Activated naive CD8-positive, alpha-beta T cell treated with anti-CD3 and anti-CD28 coated beads for 36 hours (primary cell): ENCODE data around the gene FMN1. TPM values are rescaled to one million over a fixed set of nuclear protein-coding genes. Genes with fewer than 3 reads are reported as not detected.

Source experiments
- DNase-seq: peaks from one replicate; pipeline ENCODE4 v3.0.0; 2021
- H3K27ac Mint-ChIP-seq: one replicate; pipeline ENCODE4 v1.8.0; 2022; ENCODE audit warnings: mild to moderate bottlenecking, moderate library complexity, mixed read lengths
- H3K27me3 Mint-ChIP-seq: one replicate; pipeline ENCODE4 v1.8.0; 2022; ENCODE audit warnings: mild to moderate bottlenecking, mixed read lengths
- H3K36me3 Mint-ChIP-seq: one replicate; pipeline ENCODE4 v1.8.0; 2021; ENCODE audit warnings: mild to moderate bottlenecking, mixed read lengths
- H3K4me1 Mint-ChIP-seq: one replicate; pipeline ENCODE4 v1.8.0; 2021; ENCODE audit warnings: mixed read lengths
- H3K4me3 Mint-ChIP-seq: one replicate; pipeline ENCODE4 v1.8.0; 2022; ENCODE audit warnings: mild to moderate bottlenecking, moderate library complexity, mixed read lengths
- H3K9me3 Mint-ChIP-seq: one replicate; pipeline ENCODE4 v1.8.0; 2022; ENCODE audit warnings: mixed read lengths
- total RNA-seq, 2 experiments: library from RNA; stranded (reverse); gene quantifications; one replicate each; pipeline ENCODE4 v1.2.3, GENCODE V29; 2021

Gene FMN1
- total RNA-seq, 2 experiments from 2014 or later = 0.14 to 0.31 TPM

DNA sequence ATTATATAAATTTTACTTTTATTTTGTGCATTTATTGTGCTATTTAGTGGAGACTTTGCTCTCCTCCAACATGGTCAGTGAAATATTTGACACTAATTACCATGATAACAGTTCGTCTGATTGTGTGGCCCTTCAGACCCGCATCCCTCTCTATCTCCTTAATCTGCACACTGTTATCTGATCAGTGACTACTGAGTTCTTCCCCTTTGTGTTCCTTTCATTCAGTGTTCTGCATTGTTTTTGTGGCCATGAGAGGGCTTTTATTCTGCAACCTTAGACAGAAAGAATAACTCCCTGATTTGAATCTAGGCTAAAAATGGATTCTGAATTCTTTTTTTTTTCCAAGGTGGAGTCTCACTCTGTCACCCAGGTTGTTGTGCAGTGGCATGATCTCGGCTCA, 11.9 kb upstream of the FMN1 start:
- H3K27me3 Mint-ChIP-seq = no peaks in the 10 kb centered on the region
- no peak overlapping the region for H3K4me3 Mint-ChIP-seq
- no peak for DNase-seq
- peaks cover 7% of the 10 kb centered on the region for H3K9me3 Mint-ChIP-seq
- H3K36me3 Mint-ChIP-seq = no peaks in the 10 kb centered on the region
- H3K4me1 Mint-ChIP-seq = peaks cover 14% of the 10 kb centered on the region
- H3K27ac Mint-ChIP-seq = no peak overlapping the region

DNA sequence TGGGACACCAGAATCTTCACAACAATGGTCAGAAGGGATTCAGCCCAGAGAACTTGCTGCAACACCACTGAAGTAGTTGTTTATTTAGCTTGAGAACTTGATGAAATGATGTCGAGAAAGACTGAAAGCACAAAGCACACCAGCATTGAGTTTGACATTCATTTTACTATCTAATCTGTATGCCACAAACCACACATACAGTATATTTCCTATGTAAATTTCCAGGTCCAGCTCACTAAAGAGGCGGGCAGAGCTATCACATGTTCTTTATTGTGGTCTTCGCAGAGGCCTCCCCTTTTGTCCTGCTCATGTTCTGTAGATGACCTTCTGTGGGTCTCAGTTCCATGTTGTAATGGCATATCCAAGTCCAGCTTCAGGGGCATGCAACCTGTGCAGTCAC, 10.4 kb upstream of the FMN1 start:
- Mint-ChIP-seq H3K4me3 (no peak overlapping the region), H3K27ac (no peak overlapping the region), H3K4me1 (peaks cover 24% of the 10 kb centered on the region), H3K27me3 (peaks cover 9% of the 10 kb centered on the region), H3K36me3 (no peaks in the 10 kb centered on the region), H3K9me3 (peaks cover 4% of the 10 kb centered on the region)
- no peak for DNase-seq

DNA sequence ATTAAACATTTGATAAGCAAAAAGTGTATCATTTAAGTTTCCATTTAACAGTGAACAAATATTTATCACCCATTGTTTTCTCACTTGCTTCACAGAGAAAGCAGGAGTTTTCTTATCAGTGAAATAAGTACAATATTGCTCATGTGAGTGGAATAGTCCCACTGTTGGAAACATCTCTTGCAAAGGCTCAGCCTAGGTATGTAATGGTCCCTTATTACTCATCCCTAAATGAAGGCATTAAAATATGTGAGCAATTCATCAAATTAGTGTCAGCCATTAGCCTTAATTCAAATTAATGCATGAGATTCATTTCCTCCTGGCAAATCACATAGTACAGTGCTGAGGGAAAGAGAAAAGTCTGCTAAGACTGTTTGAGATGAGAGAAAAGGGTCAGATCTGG, 9.6 kb upstream of the FMN1 start:
- no peak overlapping the region for H3K27ac Mint-ChIP-seq
- H3K9me3 Mint-ChIP-seq = no peaks in the 10 kb centered on the region
- H3K4me1 Mint-ChIP-seq = peaks cover 22% of the 10 kb centered on the region
- H3K27me3 Mint-ChIP-seq = peaks cover 13% of the 10 kb centered on the region
- H3K4me3 Mint-ChIP-seq = no peak overlapping the region
- H3K36me3 Mint-ChIP-seq = no peaks in the 10 kb centered on the region
- no peak for DNase-seq

DNA sequence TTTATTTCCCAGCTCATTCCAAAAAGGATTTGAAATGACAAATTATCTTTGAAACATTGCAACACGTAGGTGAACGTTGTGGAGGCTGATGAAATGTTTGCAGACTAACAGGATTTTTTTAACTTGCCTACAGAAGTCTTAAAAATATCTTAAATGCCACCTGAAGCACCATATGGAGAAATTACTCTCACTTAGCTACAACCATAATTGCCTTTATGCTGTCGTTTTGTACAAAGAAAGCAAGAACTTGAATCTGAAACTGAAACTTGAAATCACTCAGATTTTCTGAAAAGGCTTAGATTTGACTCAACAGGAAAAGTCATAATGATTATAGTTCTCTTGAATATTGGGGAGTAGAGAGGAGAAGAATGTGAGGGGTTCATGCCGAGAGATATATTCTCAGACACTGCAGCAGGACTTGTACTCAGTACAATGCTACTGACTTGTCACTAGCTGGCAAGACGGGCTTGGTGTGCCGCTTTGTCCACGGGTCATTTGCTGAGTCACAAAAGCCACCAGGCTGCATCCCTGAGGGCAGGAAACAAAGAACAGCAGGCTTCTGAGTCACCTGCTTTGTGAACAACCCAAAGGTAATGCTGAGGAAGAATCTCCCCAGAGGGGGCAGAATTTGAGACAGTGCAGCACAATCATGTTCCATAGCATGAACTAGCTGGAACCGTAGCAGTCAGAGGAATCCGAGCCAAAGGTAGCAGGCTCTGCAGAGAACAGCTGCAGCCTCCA, 7.1 kb upstream of the FMN1 start:
- peak; percentile 52 for DNase-seq
- H3K4me1 Mint-ChIP-seq = peaks cover 22% of the 10 kb centered on the region
- H3K9me3 Mint-ChIP-seq = no peaks in the 10 kb centered on the region
- peaks cover 18% of the 10 kb centered on the region for H3K27me3 Mint-ChIP-seq
- peak overlapping the region; percentile 29 for H3K4me3 Mint-ChIP-seq
- H3K36me3 Mint-ChIP-seq = no peaks in the 10 kb centered on the region
- peak overlapping the region; percentile 60 for H3K27ac Mint-ChIP-seq

DNA sequence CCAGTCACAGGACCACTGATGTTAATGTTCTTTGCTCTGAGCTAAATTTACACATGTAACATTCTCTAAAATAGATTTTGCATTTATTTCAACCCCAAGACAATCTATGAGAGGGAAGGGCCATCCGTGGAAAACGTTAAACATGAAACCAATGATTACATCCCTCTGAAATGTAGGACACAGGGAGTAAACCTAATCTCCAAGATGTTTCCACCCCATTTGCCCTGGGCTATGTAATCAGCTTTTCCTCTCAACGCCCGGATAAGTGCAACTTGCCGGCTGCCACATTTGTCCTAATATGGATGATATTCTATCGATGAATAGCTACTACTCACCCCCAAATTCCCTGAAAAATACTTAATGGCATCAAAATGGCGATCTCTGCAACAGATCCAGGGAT, 6.4 kb upstream of the FMN1 start:
- Mint-ChIP-seq H3K4me1 (peaks cover 22% of the 10 kb centered on the region), H3K27ac (no peak overlapping the region), H3K27me3 (peaks cover 25% of the 10 kb centered on the region), H3K4me3 (no peak overlapping the region), H3K36me3 (no peaks in the 10 kb centered on the region), H3K9me3 (no peaks in the 10 kb centered on the region)
- DNase-seq = no peak

DNA sequence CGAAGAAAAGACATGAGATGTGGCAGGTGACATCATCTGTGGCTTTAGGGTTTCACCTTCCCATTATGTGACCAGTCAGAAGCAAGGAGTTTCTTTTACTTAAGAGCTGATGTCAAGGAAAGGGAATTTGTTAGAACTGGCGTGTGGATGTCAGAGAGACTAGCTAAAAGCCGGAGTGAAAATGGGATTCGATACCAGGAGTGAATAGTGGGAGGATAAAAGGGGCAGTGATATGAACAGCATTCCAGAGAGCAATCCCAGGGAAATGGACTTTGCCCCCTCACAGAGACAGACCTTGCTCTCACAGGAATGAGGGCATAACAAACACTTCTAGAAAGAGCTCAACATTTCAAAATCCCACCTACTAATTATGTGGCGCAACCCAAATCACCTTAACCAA, 5.9 kb upstream of the FMN1 start:
- H3K4me1 Mint-ChIP-seq = peaks cover 23% of the 10 kb centered on the region
- H3K27ac Mint-ChIP-seq = no peak overlapping the region
- no peak for DNase-seq
- H3K9me3 Mint-ChIP-seq = no peaks in the 10 kb centered on the region
- H3K27me3 Mint-ChIP-seq = peaks cover 27% of the 10 kb centered on the region
- no peak overlapping the region for H3K4me3 Mint-ChIP-seq
- no peaks in the 10 kb centered on the region for H3K36me3 Mint-ChIP-seq

DNA sequence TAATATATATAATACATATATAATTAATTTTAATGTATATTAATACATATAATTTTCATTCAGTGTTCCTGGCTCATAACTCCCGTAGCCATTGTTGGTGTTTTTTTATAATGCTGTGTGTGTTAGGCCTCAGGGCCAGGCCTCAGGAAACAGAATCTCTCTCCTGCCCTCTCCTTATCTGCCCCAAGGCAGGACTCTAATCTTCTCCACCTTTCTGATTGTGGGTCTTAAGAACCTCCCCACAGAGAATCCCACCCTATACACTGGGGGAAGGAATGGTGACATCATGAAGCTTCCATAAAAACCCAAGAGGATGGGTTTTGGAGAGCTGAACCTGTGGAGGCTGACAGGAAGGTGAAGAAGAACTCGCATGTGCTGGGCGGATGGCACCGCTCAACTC, 4.0 kb upstream of the FMN1 start:
- Mint-ChIP-seq H3K4me3 (no peak overlapping the region), H3K9me3 (no peaks in the 10 kb centered on the region), H3K4me1 (peaks cover 33% of the 10 kb centered on the region), H3K27ac (no peak overlapping the region), H3K36me3 (no peaks in the 10 kb centered on the region), H3K27me3 (peaks cover 46% of the 10 kb centered on the region)
- no peak for DNase-seq

DNA sequence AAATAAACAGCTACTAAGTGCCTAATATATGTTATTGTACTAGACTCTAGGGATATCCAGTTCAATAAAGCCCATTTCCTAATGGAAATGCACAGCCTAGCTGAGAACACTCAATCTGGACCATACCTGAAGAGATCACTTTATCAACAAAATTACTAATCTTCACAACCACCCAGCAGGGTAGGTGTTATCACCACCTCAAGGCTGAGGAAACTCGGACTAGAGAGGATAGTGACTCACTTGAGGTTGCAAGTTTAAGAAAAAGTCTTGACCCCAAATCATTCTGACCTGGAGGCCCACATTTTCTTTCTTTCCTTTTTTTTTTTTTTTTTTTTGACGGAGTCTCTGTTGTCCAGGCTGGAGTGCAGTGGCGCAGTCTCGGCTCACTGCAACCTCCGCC, 3.1 kb upstream of the FMN1 start:
- Mint-ChIP-seq H3K9me3 (no peaks in the 10 kb centered on the region), H3K36me3 (no peaks in the 10 kb centered on the region), H3K4me3 (no peak overlapping the region), H3K4me1 (peaks cover 33% of the 10 kb centered on the region), H3K27me3 (peaks cover 55% of the 10 kb centered on the region), H3K27ac (no peak overlapping the region)
- no peak for DNase-seq

DNA sequence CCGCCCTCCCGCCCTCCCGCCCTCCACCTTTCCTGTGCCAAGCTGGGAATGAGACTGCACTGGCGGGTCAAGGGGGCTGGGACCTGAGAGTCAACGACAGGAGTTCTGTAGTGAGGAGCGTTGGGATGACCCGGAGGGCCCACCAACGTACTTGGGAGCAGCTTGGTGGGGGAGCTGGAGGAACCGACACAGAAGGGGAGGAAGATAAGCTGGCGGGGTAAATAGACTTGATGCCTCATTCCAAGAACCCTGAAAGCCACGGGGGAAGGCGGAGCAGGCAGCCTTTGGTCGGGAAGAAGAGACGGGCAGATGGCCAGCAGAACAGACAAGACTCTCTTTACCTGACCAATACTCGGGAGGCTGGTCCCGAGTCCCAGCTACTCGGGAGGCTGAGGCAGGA, 277 bp downstream of the FMN1 start:
- Mint-ChIP-seq H3K9me3 (no peaks in the 10 kb centered on the region), H3K36me3 (no peaks in the 10 kb centered on the region), H3K4me1 (peaks cover 11% of the 10 kb centered on the region), H3K27ac (no peak overlapping the region), H3K4me3 (peak overlapping the region; percentile 65), H3K27me3 (peaks cover 63% of the 10 kb centered on the region)
- DNase-seq = no peak

DNA sequence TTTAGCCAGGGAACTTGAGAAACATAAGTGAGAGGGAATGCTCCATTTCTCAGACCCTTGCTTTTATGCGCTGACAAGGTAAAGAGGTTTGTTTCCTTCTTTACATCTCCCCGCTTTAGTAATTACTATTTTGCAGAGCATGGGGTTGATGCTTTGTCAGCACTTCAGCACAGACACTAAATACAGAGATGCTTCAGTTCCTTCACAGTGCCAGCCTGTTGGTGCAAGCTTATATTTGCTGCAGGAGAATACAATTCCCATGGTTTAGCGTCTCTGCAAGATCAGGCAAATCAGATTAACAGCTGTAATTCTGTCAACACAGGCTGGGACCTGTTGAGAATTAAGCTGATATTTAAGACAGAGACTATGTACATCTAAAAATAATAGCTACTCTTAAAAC, 2.9 kb downstream of the FMN1 start:
- peaks cover 11% of the 10 kb centered on the region for H3K4me1 Mint-ChIP-seq
- H3K4me3 Mint-ChIP-seq = no peak overlapping the region
- no peak for DNase-seq
- H3K36me3 Mint-ChIP-seq = no peaks in the 10 kb centered on the region
- no peaks in the 10 kb centered on the region for H3K9me3 Mint-ChIP-seq
- peaks cover 61% of the 10 kb centered on the region for H3K27me3 Mint-ChIP-seq
- no peak overlapping the region for H3K27ac Mint-ChIP-seq

DNA sequence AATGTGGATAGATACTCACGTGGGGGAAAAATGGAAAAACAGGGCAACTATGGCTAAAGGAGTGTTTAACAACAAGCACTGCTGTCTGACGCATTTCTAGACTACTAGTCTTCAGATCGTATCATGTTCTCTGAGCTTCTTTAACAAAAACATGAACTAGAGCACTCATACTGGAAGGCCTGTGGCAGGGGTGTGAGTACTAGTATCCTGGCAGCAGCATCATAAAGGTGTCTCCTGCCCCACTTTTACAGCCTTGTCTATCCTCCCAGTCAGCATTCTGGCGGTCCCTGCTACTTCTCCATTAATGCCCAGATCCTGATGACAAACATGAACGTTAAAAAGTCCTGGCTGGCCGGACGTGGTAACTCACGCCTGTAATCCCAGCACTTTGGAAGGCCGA, 4.0 kb downstream of the FMN1 start:
- H3K4me3 Mint-ChIP-seq = no peak overlapping the region
- H3K27me3 Mint-ChIP-seq = peaks cover 54% of the 10 kb centered on the region
- no peak for DNase-seq
- no peak overlapping the region for H3K27ac Mint-ChIP-seq
- H3K9me3 Mint-ChIP-seq = no peaks in the 10 kb centered on the region
- no peaks in the 10 kb centered on the region for H3K36me3 Mint-ChIP-seq
- H3K4me1 Mint-ChIP-seq = peaks cover 11% of the 10 kb centered on the region

DNA sequence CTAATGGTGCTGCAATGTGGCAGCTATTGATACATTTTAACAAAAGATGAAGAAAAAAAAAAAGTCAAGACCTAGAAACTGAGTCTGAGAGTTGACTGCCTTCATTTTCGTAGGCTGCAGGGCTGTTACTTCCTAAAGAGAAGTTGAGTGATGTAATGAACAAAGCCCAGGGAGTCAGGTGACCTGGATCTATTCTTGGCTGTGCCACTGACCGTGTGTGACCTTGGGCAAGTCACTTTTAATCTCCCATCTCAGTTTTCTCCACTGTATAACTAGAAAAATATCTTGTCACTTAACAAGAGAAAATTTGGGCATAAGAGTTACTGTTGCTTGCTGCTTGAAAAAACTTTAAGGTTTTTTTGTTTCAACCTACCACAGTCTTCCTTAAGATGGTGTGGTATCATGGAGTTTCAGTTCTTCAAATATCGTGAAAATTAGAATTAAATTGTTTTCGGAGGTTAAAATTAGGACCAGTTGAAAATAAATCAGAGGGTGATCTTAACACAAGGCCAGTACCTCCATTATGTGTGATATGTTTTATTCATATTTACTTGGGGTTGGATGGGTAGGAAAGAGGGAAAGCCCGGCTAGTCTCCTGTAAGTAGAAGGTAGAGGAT, 5.8 kb downstream of the FMN1 start:
- no peak for DNase-seq
- Mint-ChIP-seq H3K9me3 (no peaks in the 10 kb centered on the region), H3K4me3 (no peak overlapping the region), H3K27ac (no peak overlapping the region), H3K27me3 (peaks cover 36% of the 10 kb centered on the region), H3K36me3 (no peaks in the 10 kb centered on the region), H3K4me1 (no peaks in the 10 kb centered on the region)

DNA sequence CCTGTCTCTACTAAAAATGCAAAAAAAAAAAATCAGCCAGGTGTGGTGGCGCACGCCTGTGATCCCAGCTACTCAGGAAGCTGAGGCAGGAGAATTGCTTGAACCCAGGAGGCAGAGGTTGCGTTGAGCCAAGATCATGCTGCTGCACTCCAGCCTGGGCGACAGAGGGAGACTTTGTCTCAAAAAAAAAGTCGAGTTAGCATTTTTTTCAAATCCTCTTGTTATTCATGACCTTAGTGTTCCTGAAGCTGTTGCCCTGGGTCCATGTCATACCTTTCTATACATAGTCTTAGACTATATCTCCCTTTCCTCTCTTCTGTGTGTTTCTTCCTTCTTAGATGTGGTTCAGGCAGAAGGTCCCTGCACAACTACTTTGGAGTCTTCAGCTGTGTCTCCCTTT, 6.4 kb downstream of the FMN1 start:
- no peaks in the 10 kb centered on the region for H3K36me3 Mint-ChIP-seq

DNA sequence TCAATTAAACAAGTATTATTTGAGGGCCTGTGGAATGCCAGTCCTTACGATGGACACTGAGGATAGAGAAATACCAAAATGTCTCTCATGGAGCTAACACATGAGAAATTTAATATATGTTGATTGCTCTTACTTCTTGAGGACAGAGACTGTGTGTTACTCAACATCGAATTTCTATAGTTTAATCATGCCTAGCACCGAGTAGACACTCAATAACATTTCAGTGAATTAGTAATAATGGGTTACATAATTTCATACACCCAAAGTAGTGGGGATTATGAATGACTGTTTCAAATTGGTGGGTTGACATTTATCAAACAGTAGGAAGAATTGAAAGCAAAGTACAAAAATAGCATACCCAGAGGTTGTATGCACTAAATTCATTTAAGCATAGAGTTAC, 11.2 kb downstream of the FMN1 start:
- no peak overlapping the region for H3K27ac Mint-ChIP-seq
- DNase-seq = no peak
- peaks cover 3% of the 10 kb centered on the region for H3K27me3 Mint-ChIP-seq
- no peaks in the 10 kb centered on the region for H3K4me1 Mint-ChIP-seq
- H3K4me3 Mint-ChIP-seq = no peak overlapping the region
- H3K9me3 Mint-ChIP-seq = no peaks in the 10 kb centered on the region
- H3K36me3 Mint-ChIP-seq = no peaks in the 10 kb centered on the region

More for the DNA sequence above, 6.4 kb downstream of the FMN1 start:
- no peaks in the 10 kb centered on the region for H3K9me3 Mint-ChIP-seq
- H3K4me1 Mint-ChIP-seq = no peaks in the 10 kb centered on the region
- no peak for DNase-seq
- H3K27ac Mint-ChIP-seq = no peak overlapping the region
- H3K27me3 Mint-ChIP-seq = peaks cover 30% of the 10 kb centered on the region
- no peak overlapping the region for H3K4me3 Mint-ChIP-seq

DNA sequence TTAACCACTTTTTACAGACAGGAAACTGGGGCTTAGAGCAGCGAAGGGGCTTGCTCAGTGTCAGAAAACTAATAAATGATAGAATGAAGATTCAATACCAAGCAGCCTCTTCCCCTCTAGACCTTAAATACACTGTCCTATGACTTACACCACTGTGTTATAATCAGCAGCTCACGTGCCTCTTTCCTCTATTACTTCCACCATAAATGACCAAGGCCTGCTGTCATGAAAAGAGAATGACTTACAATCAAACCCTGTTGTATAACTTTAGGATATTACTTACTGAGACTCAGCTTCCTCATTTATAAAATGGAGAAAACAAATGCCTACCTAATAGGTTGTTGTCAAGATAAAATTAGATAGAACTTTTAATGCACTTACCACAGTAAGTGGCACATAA, 11.6 kb downstream of the FMN1 start:
- Mint-ChIP-seq H3K9me3 (no peaks in the 10 kb centered on the region), H3K27me3 (peaks cover 2% of the 10 kb centered on the region), H3K4me1 (no peaks in the 10 kb centered on the region), H3K36me3 (no peaks in the 10 kb centered on the region), H3K27ac (no peak overlapping the region), H3K4me3 (no peak overlapping the region)
- DNase-seq = no peak

DNA sequence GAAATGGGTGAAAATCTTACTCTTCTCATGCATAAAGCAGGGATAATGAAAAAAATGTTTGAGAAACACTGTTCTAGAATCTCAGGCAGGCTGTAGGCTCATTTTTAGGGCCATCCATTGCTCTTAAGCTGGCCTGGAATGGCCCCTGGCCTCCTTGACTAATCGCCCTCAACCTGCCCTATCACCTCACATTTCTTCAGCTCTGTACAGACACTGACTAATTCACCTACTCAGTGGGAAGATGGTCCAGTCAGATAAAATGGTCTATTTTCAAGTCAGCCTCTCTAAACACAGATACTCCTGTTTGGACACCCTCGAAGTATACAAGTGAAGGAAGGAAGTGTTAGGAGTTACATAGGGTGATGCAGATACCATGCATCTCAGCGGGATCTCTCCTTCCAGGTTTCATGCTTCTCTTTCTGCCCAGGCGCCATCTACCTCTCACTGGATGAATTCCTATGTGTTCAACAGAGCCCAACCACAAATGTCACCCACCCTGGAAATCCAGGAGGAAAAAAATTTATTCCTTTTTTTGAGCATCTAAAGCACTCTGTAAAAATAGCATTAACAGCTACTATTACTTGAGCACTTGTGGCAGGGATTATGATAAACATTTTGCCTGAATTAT, 12.1 kb downstream of the FMN1 start:
- Mint-ChIP-seq H3K27ac (no peak overlapping the region), H3K9me3 (no peaks in the 10 kb centered on the region), H3K36me3 (no peaks in the 10 kb centered on the region), H3K4me1 (no peaks in the 10 kb centered on the region), H3K4me3 (no peak overlapping the region), H3K27me3 (no peaks in the 10 kb centered on the region)
- no peak for DNase-seq
